ENCODE results near the gene SUMO4. TPM values are rescaled to one million over a fixed set of nuclear protein-coding genes. Genes with fewer than 3 reads are reported as not detected.

Gene SUMO4
- total and polyA plus RNA-seq, 10 of the 15 experiments (the other 5 are each of a cell fraction or from before 2014, with no cell fraction given), result 0.07 to 5.3 (median 1.0) TPM; not detected in 1

DNA sequence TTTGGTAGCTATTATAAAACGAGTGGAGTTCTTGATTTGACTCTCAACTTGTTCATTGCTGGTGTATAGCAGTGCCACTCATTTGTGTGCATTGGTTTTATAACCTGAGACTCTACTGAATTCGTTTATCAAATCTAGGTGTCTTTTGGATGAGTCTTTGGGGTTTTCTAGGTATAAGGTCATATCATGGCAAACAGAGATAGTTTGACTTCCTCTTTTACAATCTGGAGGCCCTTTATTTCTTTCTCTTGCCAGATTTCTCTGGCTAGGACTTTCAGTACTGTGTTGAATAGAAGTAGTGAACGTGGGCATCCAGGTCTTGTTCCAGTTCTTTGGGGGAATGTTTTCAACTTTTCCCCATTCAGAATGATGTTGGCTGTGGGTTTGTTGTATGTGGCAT lies 38.8 kb downstream of the SUMO4 start (continued):
- TF ChIP-seq, protein P1, sequence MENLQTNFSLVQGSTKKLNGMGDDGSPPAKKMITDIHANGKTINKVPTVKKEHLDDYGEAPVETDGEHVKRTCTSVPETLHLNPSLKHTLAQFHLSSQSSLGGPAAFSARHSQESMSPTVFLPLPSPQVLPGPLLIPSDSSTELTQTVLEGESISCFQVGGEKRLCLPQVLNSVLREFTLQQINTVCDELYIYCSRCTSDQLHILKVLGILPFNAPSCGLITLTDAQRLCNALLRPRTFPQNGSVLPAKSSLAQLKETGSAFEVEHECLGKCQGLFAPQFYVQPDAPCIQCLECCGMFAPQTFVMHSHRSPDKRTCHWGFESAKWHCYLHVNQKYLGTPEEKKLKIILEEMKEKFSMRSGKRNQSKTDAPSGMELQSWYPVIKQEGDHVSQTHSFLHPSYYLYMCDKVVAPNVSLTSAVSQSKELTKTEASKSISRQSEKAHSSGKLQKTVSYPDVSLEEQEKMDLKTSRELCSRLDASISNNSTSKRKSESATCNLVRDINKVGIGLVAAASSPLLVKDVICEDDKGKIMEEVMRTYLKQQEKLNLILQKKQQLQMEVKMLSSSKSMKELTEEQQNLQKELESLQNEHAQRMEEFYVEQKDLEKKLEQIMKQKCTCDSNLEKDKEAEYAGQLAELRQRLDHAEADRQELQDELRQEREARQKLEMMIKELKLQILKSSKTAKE (IDR thresholded peaks at IDR 0.05; ENCODE audit: low read depth, poor library complexity, severe bottlenecking), result no peak
- TF ChIP-seq, protein P2, sequence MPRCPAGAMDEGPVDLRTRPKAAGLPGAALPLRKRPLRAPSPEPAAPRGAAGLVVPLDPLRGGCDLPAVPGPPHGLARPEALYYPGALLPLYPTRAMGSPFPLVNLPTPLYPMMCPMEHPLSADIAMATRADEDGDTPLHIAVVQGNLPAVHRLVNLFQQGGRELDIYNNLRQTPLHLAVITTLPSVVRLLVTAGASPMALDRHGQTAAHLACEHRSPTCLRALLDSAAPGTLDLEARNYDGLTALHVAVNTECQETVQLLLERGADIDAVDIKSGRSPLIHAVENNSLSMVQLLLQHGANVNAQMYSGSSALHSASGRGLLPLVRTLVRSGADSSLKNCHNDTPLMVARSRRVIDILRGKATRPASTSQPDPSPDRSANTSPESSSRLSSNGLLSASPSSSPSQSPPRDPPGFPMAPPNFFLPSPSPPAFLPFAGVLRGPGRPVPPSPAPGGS (IDR thresholded peaks at IDR 0.05; ENCODE audit: borderline replicate concordance, insufficient read depth, low read depth, low read length, poor library complexity, severe bottlenecking), result no peak
- TF ChIP-seq, protein P3, sequence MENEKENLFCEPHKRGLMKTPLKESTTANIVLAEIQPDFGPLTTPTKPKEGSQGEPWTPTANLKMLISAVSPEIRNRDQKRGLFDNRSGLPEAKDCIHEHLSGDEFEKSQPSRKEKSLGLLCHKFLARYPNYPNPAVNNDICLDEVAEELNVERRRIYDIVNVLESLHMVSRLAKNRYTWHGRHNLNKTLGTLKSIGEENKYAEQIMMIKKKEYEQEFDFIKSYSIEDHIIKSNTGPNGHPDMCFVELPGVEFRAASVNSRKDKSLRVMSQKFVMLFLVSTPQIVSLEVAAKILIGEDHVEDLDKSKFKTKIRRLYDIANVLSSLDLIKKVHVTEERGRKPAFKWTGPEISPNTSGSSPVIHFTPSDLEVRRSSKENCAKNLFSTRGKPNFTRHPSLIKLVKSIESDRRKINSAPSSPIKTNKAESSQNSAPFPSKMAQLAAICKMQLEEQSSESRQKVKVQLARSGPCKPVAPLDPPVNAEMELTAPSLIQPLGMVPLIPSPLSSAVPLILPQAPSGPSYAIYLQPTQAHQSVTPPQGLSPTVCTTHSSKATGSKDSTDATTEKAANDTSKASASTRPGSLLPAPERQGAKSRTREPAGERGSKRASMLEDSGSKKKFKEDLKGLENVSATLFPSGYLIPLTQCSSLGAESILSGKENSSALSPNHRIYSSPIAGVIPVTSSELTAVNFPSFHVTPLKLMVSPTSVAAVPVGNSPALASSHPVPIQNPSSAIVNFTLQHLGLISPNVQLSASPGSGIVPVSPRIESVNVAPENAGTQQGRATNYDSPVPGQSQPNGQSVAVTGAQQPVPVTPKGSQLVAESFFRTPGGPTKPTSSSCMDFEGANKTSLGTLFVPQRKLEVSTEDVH (IDR thresholded peaks at IDR 0.05; ENCODE audit: low read depth, partially characterized antibody), result no peak
- no peak for TF ChIP-seq NFYA (IDR thresholded peaks at IDR 0.05; ENCODE audit: borderline replicate concordance, low read depth, low read length)
- TF ChIP-seq, protein P4, sequence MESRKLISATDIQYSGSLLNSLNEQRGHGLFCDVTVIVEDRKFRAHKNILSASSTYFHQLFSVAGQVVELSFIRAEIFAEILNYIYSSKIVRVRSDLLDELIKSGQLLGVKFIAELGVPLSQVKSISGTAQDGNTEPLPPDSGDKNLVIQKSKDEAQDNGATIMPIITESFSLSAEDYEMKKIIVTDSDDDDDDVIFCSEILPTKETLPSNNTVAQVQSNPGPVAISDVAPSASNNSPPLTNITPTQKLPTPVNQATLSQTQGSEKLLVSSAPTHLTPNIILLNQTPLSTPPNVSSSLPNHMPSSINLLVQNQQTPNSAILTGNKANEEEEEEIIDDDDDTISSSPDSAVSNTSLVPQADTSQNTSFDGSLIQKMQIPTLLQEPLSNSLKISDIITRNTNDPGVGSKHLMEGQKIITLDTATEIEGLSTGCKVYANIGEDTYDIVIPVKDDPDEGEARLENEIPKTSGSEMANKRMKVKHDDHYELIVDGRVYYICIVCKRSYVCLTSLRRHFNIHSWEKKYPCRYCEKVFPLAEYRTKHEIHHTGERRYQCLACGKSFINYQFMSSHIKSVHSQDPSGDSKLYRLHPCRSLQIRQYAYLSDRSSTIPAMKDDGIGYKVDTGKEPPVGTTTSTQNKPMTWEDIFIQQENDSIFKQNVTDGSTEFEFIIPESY (IDR thresholded peaks at IDR 0.05), result no peak
- TF ChIP-seq IRF4 (IDR thresholded peaks at IDR 0.05; ENCODE audit: low read depth, low read length), result 0 out of 2 replicates have a peak, but pooled peaks have one; percentile 7
- TF ChIP-seq TBL1XR1 (IDR thresholded peaks at IDR 0.05; ENCODE audit: low read depth, low read length), result no peak
- TF ChIP-seq SREBF2 (IDR thresholded peaks at IDR 0.05; ENCODE audit: low read length), result no peak
- no peak for TF ChIP-seq ESRRA (IDR thresholded peaks at IDR 0.05; ENCODE audit: low read length)
- TF ChIP-seq SMAD1 (IDR thresholded peaks at IDR 0.05; ENCODE audit: low read depth, partially characterized antibody), result no peak
- TF ChIP-seq NFXL1 (IDR thresholded peaks at IDR 0.05; ENCODE audit: borderline replicate concordance), result no peak
- no peak for TF ChIP-seq MTA3 (IDR thresholded peaks at IDR 0.05; ENCODE audit: borderline replicate concordance, low read length)
- 0 out of 4 replicates have a peak, but pooled peaks of 1 of the 2 experiments have one; percentile 35 for TF ChIP-seq EP300 (IDR thresholded peaks at IDR 0.05; ENCODE audit: borderline replicate concordance in 1 of 2, control insufficient read depth in 1 of 2, low read depth in 2 of 2, low read length in 2 of 2)
- no peak for TF ChIP-seq KDM1A (IDR thresholded peaks at IDR 0.05; ENCODE audit: borderline replicate concordance)
- TF ChIP-seq STAT3 (IDR thresholded peaks at IDR 0.05; ENCODE audit: low read depth, low read length), result no peak
- TF ChIP-seq JUNB (IDR thresholded peaks at IDR 0.05), result peak; percentile 47; the same call in 1 of the 2 replicates
- no peak for TF ChIP-seq EZH2 (IDR thresholded peaks at IDR 0.05; ENCODE audit: borderline replicate concordance, control insufficient read depth, low read depth, low read length)
- no peak for TF ChIP-seq CHD1 (IDR thresholded peaks at IDR 0.05; ENCODE audit: low read depth, low read length)
- peak; percentile 79 to 84 for TF ChIP-seq IKZF2 (IDR thresholded peaks at IDR 0.05)
- no peak for TF ChIP-seq ASH2L (IDR thresholded peaks at IDR 0.05; ENCODE audit: borderline replicate concordance, low read depth)
- no peak for TF ChIP-seq ZZZ3 (IDR thresholded peaks at IDR 0.05; ENCODE audit: control insufficient read depth, insufficient read length, low read depth)
- TF ChIP-seq TCF3 (IDR thresholded peaks at IDR 0.05; ENCODE audit: borderline replicate concordance, insufficient read depth, low read depth, low read length), result no peak
- no peak for TF ChIP-seq WRNIP1 (IDR thresholded peaks at IDR 0.05; ENCODE audit: borderline replicate concordance, low read depth, low read length)
- no peak for TF ChIP-seq SREBF1 (IDR thresholded peaks at IDR 0.05; ENCODE audit: low read length)
